Measurements from ENCODE around the gene C19orf44. TPM values are rescaled to one million over a fixed set of nuclear protein-coding genes. Genes with fewer than 3 reads are reported as not detected.
"Not testable (repeated sequence)": the region's sequence is repeated elsewhere in the genome, so short reads cannot be mapped to it uniquely, and the experiment has no call there.

The C19orf44 gene
- 1 to 10 TPM; 7.9 TPM for total RNA-seq
- 7.0 TPM for polyA plus RNA-seq (2013, experiment 1 of 2)
- polyA plus RNA-seq (2013, experiment 2 of 2), result 7.9 TPM
- long read RNA-seq, experiment 1, partial matches to known transcripts, result 2 of 2 reads
- long read RNA-seq, experiment 1, other reads (novel, unspliced or antisense), result 0 of 2 reads
- long read RNA-seq, experiment 2, partial matches to known transcripts, result 3 of 12 reads
- long read RNA-seq, experiment 2, other reads (novel, unspliced or antisense), result 5 of 12 reads
- long read RNA-seq, experiment 3, transcript C19orf44-201 (9 exons, 3,427 nt), result major isoform, 16 of 37 reads
- long read RNA-seq, experiment 3, partial matches to known transcripts, result 10 of 37 reads
- long read RNA-seq, experiment 3, other reads (novel, unspliced or antisense), result 10 of 37 reads
- long read RNA-seq, experiment 4, partial matches to known transcripts, result 1 of 5 reads
- long read RNA-seq, experiment 4, other reads (novel, unspliced or antisense), result 4 of 5 reads

- H3K4me1 Mint-ChIP-seq, result peaks cover 9% of the 10 kb centered on the region
- H3K4me3 Mint-ChIP-seq, result peak within 1 kb of the TSS; percentile 86
- peaks cover 3% of the 10 kb centered on the region for H3K36me3 Mint-ChIP-seq (ENCODE audit: low read depth)
- peak within 1 kb of the TSS; percentile 86 for H3K27ac ChIP-seq (ENCODE audit: low read depth, low read length)
- H3K27me3 ChIP-seq (ENCODE audit: control insufficient read depth, insufficient read depth, low read length, poor library complexity, severe bottlenecking), result no peaks in the 10 kb centered on the region
- 4 to 16% methylated on average over 20 to 52 of the region's 52 CpGs for WGBS, 2 experiments (ENCODE audit: insufficient coverage in 1 of 2, insufficient read length in 1 of 2)
- no peaks in the 10 kb centered on the region for H3K4me1 ChIP-seq (ENCODE audit: control insufficient read depth, insufficient read depth, low read length)
- peak within 1 kb of the TSS; percentile 74 for H3K9ac ChIP-seq (ENCODE audit: extremely low read depth, low read length, poor library complexity, severe bottlenecking)
- H3K9me3 Mint-ChIP-seq, result no peaks in the 10 kb centered on the region
- peaks cover 5% of the 10 kb centered on the region for H3K36me3 ChIP-seq (ENCODE audit: control insufficient read depth, insufficient read depth, low read length)
- no peak for TF ChIP-seq CTCF (conservative IDR thresholded peaks at IDR 0.05)
- peak within 1 kb of the TSS; percentile 91 for H3K27ac Mint-ChIP-seq
- H3K4me3 ChIP-seq (ENCODE audit: low read length), result peak within 1 kb of the TSS; percentile 92
- H3K9me3 ChIP-seq (ENCODE audit: control insufficient read depth, low read length), result no peaks in the 10 kb centered on the region
- DNase-seq, result peak; percentile 99
- no peaks in the 10 kb centered on the region for H3K27me3 Mint-ChIP-seq (ENCODE audit: insufficient read depth)
Measured at GRCh38 chr19:16495982-16496612, at the start of gene C19orf44, which contains the start of gene CALR3. TSS of gene C19orf44 (plus strand) at chr19:16496394. CDS start at chr19:16500793, 4,399 bp downstream. TSS of gene CALR3 (minus strand) at chr19:16496167. CDS start at chr19:16496129, 38 bp downstream.

- no peaks in the 10 kb centered on the region for H3K9me3 ChIP-seq (ENCODE audit: control insufficient read depth, low read length)
- Mint-ChIP-seq H3K4me3 (no peak overlapping the region), H3K9me3 (no peaks in the 10 kb centered on the region), H3K4me1 (peaks cover 37% of the 10 kb centered on the region), H3K27me3 (ENCODE audit: insufficient read depth) (no peaks in the 10 kb centered on the region), H3K36me3 (ENCODE audit: low read depth) (peaks cover 12% of the 10 kb centered on the region), H3K27ac (no peak overlapping the region)
- no peaks in the 10 kb centered on the region for H3K36me3 ChIP-seq (ENCODE audit: control insufficient read depth, insufficient read depth, low read length)
- peaks cover 11% of the 10 kb centered on the region for H3K4me1 ChIP-seq (ENCODE audit: control insufficient read depth, insufficient read depth, low read length)
- H3K9ac ChIP-seq (ENCODE audit: extremely low read depth, low read length, poor library complexity, severe bottlenecking), result no peak overlapping the region
- no peak for DNase-seq
- no peak for TF ChIP-seq CTCF (conservative IDR thresholded peaks at IDR 0.05)
- WGBS, 2 experiments (ENCODE audit: insufficient coverage in 1 of 2, insufficient read length in 1 of 2), result 87 to 89% methylated on average over 9 of the region's 9 CpGs
- H3K27me3 ChIP-seq (ENCODE audit: control insufficient read depth, insufficient read depth, low read length, poor library complexity, severe bottlenecking), result no peaks in the 10 kb centered on the region
- no peak overlapping the region for H3K27ac ChIP-seq (ENCODE audit: low read depth, low read length)
- H3K4me3 ChIP-seq (ENCODE audit: low read length), result no peak overlapping the region
Measured at GRCh38 chr19:16446724-16447368, 49.3 kb upstream of the C19orf44 start.

- not testable (repeated sequence) for H3K4me3 Mint-ChIP-seq; H3K27me3 Mint-ChIP-seq (ENCODE audit: insufficient read depth); H3K27me3 ChIP-seq (ENCODE audit: control insufficient read depth, insufficient read depth, low read length, poor library complexity, severe bottlenecking); H3K9ac ChIP-seq (ENCODE audit: extremely low read depth, low read length, poor library complexity, severe bottlenecking); DNase-seq; H3K9me3 Mint-ChIP-seq; H3K4me3 ChIP-seq (ENCODE audit: low read length); H3K27ac ChIP-seq (ENCODE audit: low read depth, low read length); H3K36me3 ChIP-seq (ENCODE audit: control insufficient read depth, insufficient read depth, low read length); H3K9me3 ChIP-seq (ENCODE audit: control insufficient read depth, low read length); H3K4me1 ChIP-seq (ENCODE audit: control insufficient read depth, insufficient read depth, low read length); H3K27ac Mint-ChIP-seq
- 86 to 89% methylated on average over 3 of the region's 3 CpGs for WGBS, 2 experiments (ENCODE audit: insufficient coverage in 1 of 2, insufficient read length in 1 of 2)
- peaks cover 12% of the 10 kb centered on the region for H3K36me3 Mint-ChIP-seq (ENCODE audit: low read depth)
- peaks cover 22% of the 10 kb centered on the region for H3K4me1 Mint-ChIP-seq
Measured at GRCh38 chr19:16448872-16449271, 47.3 kb upstream of the C19orf44 start.

Measured in endodermal cell (in vitro differentiated cells).